Neural progenitor cell (in vitro differentiated cells): ENCODE data around the gene PLIN5.

Experiments
- CTCF ChIP-seq: fragments of 200-600 bp; sonication (generic); IDR thresholded peaks from 2 replicates; pipeline ENCODE4 v1.5.1; 2017; ENCODE audit warnings: antibody characterized with exemption, mild to moderate bottlenecking
- EZH2 ChIP-seq: fragments of 200-600 bp; sonication (generic); IDR thresholded peaks from 2 replicates; pipeline ENCODE4 v1.6.1; 2017; ENCODE audit warnings: antibody characterized with exemption, mild to moderate bottlenecking, moderate library complexity
- EZH2phosphoT487 ChIP-seq: fragments of 200-600 bp; sonication (generic); IDR thresholded peaks from 2 replicates; pipeline ENCODE4 v1.6.1; 2017; ENCODE audit warnings: antibody characterized with exemption

GRCh38 chr19:4583961-4584669, 49.1 kb upstream of the PLIN5 start:
- TF ChIP-seq CTCF (no peak), EZH2 (no peak), EZH2phosphoT487 (peak; percentile 12)
